Cortex of kidney (tissue), 1 donor: ENCODE measurements around the gene CWC25.
A peak's percentile ranks its signal among the peaks of the same experiment; 100 is the strongest.
"Not testable (repeated sequence)": the region's sequence is repeated elsewhere in the genome, so short reads cannot be mapped to it uniquely, and the experiment has no call there.

Source experiments
- DNase-seq: peaks from one replicate; lab custom pipeline; 2025; lab: John Stamatoyannopoulos, UW

The CWC25 gene

GRCh38 chr17:38824899-38825761, at the start of gene CWC25:
CWC25 (minus strand) TSS chr17:38825321; CDS start chr17:38825183, 138 bp downstream.
- DNase-seq: peak; percentile 89

GRCh38 chr17:38873640-38874380, 48.7 kb upstream of the CWC25 start:
- DNase-seq: no peak

GRCh38 chr17:38872671-38873385, 47.7 kb upstream of the CWC25 start:
- no peak for DNase-seq

- DNase-seq: no peak
Measured at GRCh38 chr17:38872027-38872511, 46.9 kb upstream of the CWC25 start.

GRCh38 chr17:38871247-38872015, 46.3 kb upstream of the CWC25 start:
- DNase-seq: no peak

GRCh38 chr17:38870259-38871165, 45.4 kb upstream of the CWC25 start:
- DNase-seq: no peak

GRCh38 chr17:38869526-38870258, 44.6 kb upstream of the CWC25 start, which contains the start of gene LASP1:
LASP1 (plus strand) TSS chr17:38870058; CDS start chr17:38870190, 132 bp downstream.
- DNase-seq: no peak

- no peak for DNase-seq
Measured at GRCh38 chr17:38868817-38869525, 43.9 kb upstream of the CWC25 start.

- DNase-seq: no peak
Measured at GRCh38 chr17:38867968-38868816, 43.1 kb upstream of the CWC25 start.

- DNase-seq: no peak
Measured at GRCh38 chr17:38867179-38867967, 42.3 kb upstream of the CWC25 start.

- no peak for DNase-seq
Measured at GRCh38 chr17:38864636-38865398, 39.7 kb upstream of the CWC25 start.

- DNase-seq: no peak
Measured at GRCh38 chr17:38861399-38861843, 36.3 kb upstream of the CWC25 start.

- DNase-seq: no peak
Measured at GRCh38 chr17:38857271-38857670, 32.1 kb upstream of the CWC25 start.

GRCh38 chr17:38855101-38855714, 30.1 kb upstream of the CWC25 start:
- not testable (repeated sequence) for DNase-seq

GRCh38 chr17:38853292-38854219, 28.4 kb upstream of the CWC25 start, which contains the start of gene RPL23:
RPL23 (minus strand) TSS chr17:38853721; CDS start chr17:38853710, 11 bp downstream.
- no peak for DNase-seq
